Stimulated activated CD4-positive, alpha-beta T cell treated with anti-CD3 and anti-CD28 coated beads, Interleukin-12 subunit alpha, Interleukin-12 subunit beta, amount 100 ng/mL, for 24 hours (primary cell): ENCODE results near the gene NEMP2.
A peak's percentile ranks its signal among the peaks of the same experiment; 100 is the strongest.

Source experiments
- DNase-seq, 2 experiments: peaks; one replicate each; pipeline ENCODE4 v3.0.0-alpha.2; 2020; ENCODE audit warnings: low read depth in 2 of 2

NEMP2 gene

DNA sequence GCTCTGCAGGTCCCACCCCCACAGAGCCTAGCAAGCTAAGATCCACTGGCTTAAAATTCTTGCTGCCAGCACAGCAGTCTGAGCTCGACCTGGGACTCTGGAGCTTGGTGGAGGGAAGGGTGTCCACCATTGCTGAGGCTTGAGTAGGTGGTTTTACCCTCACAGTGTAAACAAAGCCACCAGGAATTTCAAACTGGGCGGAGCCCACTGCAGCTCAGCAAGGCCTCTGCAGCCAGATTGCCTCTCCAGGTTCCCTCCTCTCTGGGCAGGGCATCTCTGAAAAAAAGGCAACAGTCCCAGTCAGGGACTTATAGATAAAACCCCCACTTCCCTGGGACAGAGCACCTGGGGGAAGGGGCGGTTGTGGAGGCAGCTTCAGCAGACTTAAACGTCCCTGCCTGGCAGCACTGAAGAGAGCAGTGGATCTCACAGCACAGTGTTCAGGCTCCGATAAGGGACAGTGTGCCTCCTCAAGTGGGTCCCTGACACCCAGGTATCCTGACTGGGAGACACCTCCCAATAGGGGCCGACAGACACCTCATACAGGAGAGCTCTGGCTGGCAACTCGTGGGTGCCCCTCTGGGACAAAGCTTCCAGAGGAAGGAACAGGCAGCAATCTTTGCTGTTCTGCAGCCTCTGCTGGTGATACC, 20.0 kb upstream of the NEMP2 start:
- no peak for DNase-seq

DNA sequence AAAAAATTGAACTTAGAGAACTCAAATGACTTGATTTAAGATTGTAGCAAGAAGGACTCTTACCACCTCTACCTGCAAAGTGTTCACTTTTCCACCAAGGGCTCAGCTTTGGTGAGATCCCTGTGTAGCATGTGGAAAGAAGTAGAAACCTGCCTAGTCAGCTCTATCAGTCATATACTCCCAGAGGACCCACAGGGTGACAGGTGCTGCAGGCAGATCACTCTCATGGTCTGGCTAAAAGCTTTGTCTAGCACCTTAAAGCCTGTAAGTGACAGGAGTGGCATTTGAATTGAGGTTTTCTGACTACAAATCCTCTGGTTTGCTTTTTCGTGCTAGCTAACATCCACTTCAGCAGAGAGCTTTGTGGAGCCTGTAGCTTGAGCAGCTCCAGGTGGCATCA, 18.7 kb upstream of the NEMP2 start:
- DNase-seq: no peak

DNA sequence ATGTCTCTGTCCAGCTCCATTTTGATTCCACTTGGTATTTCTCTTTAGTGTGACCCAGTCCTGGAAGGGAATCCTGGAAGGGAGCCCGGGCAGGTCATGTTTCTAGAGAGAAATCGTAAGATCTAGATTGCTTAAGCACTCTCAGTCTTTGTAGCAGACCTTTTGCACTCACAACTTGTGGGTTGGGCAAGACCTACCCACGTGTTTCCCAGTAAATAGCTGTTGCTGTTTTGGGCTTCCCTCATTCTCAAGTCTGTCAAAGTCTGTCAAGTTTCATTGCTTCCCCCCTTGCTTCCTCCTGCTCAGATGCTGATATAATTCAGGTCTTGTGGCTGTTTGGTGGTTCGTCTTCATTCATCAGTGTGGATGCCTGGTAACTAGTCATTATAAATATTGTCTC, 17.4 kb upstream of the NEMP2 start:
- no peak for DNase-seq

DNA sequence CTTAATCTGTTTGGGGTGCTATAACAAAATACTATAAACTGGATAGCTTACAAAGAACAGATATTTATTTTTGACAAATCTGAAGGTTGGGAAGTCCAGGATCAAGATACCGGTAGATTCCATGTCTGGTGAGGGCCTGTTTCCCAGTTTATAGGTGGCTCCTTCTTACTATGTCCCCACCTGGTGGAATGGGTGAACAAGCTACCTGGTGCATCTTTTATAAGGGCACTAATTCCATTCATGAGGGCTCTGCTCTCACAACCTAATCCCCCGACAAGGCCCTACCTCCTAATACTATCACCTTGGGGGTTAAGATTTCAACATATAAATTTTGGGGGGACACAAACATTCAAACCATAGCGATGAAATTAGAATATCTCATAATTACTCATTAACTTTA, 15.6 kb upstream of the NEMP2 start:
- DNase-seq: no peak

DNA sequence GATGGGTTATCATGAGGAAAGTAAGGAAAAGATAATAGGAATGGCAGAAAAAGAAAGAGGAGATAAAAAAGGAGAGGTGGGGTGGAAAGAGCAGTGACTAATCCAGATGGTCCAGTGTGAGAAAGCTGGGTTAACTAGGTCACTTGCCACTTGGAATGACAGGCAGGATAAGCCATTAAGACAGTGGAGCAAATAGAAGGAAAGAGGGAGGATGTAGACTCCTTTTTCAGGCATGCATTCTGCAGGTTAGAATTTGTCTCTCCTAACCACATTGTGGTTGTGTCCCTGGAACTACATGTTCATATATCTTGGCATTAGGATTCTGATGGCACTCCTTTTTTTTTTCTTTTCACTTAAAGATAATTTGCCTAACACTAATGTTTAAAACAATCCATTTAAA, 13.4 kb upstream of the NEMP2 start:
- DNase-seq: no peak

DNA sequence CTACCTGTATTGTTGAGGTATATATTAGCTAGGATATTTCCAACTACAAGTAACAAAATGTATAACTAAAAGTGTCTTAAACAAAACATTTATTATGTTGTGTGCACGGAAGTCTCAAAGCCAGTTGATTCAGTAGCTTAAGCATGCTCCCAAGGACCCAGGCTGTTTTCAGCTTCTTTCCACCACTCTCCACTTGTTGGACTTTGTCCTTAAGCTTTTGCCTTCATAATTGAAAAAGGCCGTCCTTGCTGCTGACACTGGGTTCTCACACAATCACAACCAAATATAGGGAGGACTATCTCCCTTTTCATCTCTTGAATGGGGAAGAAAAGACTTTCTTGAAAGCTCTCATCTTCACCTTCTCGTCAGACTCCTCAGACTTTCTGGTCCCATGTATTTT, 12.2 kb upstream of the NEMP2 start:
- no peak for DNase-seq

DNA sequence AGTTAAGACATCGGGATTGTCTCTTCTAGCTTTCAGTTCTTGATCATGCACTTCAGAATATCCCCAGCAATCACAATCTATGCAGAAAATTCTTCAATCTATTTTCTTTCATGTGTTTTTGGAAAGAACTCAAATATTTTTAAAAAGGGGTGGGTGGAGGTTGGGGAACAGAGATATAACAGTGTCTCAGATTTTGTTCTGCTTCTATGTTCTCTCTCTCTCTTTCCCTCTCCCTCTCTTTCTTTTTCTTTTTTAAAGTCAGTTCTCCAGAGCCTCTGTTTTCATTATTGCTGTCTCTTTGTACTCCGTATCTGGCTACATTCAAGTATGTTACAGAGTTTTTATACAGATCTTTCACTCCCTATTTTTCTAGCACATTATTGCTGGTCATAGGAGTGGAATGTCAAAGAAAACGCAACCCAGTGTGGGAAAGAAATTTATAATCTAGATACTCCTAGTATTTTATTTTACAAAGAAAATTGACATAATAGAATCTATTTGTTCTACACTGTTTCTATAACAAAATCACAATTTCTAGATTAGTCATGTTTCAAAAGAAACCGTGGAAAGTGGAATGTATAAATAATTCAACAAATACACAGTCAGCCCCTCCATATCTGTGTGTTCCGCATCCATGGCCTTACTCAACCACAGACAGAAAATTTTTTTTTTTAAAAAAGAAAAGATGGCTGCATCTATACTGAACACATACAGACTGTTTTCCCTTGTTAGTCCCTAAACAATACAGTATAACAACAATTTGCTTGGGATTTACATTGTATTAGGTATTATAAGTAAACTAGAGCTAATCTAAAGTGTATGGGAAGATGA, 11.2 kb upstream of the NEMP2 start:
- no peak for DNase-seq

DNA sequence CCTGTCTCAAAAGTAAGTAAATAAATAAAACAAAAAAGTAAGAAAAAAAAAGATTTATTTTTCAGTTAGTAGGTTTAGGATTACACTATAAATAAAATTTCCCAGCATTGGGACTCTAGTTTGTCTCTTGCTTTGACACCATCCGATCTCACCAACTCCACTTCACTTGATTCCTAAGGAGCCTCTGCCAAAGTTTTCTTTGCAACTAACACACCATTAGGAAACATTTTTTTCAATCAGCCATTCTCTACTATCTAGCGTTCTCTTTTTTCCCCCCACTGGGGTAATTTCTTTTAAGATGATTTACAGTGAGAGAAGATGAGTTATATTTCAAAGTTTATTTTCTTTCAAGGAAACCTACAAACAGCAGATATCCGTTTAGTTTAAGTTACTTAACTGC, 10.6 kb upstream of the NEMP2 start:
- no peak for DNase-seq

DNA sequence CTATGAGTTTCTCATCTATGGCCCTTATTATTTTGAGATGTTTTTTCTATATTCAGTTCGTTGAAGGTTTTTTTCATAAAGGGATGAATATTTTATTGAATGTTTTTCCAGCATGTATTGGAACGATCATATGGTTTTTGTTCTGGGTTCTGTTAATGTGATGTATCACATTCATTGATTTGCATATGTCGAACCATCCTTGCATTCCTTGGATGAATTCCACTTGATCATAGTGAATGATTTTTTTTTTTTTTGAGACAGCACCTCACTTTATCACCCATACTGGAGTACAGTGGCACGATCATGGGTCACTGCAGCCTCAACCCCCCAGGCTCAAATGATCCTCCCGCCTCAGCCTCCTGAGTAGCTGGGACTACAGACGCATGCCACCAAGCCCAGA, 5.5 kb upstream of the NEMP2 start:
- DNase-seq: no peak

DNA sequence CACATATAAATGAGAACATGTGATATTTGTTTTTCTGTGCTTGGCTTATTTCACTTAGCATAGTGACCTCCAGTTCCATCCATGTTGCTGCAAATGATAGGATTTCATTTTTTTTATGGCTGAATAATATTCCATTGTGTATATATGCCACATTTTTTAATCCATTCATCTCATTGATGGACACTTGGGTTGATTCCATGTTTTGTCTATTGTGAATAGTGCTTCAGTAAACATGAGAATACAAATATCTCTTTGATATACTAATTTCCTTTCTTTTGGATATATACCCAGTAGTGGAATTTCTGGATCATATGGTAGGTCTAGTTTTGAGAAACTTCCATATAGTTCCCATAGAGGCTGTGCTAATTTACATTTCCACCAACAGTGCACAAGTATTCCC, 3.7 kb upstream of the NEMP2 start:
- DNase-seq: no peak

DNA sequence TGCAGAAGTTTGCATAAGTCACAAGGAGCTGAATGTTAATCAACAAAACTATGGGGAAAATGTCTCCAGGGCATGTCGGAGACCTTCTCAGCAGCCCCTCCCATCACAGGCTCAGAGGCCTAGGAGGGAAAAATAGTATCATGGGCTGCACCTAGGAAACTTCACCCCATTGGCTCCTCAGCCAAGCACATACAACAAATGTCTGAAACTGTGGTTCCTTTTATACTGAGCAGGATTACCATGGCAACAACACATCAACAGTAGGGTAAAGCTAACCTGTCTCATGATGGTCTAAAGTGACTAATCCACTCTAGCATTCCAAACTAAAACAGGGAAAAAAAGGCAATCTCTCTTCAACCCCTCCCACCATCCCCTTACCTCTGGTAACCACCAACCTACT, 3.2 kb upstream of the NEMP2 start:
- no peak for DNase-seq

DNA sequence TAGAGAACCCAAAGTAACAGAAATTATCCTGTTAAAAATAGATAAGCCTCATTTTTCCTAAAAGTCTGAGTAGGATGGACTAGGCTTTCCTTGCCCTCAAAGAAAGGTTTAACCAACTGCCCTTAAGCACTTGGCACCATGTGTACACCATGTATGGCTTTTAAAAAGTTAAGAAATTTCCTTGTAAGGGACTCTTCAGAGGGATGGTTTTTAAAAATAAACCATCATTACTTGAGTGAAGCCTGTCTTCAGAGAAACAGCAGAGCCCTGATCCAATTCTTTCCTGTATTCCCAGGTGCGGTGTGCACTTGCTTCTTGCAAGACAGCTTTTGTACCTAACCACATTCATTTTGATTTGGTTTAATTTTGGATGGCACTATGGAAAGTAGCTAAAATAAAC, 1.1 kb upstream of the NEMP2 start:
- DNase-seq: no peak

DNA sequence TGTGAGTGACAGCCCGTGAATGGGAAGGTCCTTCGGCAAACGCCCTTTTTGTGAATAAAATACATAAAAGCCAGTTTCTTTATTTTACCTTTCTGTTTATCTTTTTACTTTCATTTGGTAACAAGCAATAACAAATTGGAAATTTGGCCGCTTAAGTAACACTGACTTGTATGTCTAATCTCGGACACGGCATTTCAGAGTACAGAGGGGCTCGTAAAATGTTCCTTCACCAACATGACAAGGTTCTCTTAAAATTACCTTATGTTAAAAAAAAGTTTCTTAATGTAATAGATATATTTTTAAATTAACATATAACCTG, 558 bp upstream of the NEMP2 start:
- DNase-seq: no peak

DNA sequence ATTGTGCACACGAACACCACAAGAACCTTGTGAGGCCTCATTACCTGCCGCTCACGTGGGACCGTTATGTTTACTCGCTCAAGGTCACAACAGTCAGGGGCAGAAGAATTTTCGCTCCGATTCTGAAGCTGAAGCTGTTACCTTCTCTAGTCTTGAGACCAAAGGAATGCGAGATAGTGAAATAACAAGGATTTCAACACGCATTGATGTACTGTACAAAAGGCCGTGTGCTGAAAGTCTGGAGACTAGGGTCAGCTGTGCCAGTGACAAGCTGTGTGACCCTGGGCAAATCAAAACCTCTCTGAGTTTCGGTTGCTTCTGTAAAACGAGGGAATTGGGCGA, 583 bp downstream of the NEMP2 start:
- DNase-seq: peak in 1 of 2 experiments; percentile 26

DNA sequence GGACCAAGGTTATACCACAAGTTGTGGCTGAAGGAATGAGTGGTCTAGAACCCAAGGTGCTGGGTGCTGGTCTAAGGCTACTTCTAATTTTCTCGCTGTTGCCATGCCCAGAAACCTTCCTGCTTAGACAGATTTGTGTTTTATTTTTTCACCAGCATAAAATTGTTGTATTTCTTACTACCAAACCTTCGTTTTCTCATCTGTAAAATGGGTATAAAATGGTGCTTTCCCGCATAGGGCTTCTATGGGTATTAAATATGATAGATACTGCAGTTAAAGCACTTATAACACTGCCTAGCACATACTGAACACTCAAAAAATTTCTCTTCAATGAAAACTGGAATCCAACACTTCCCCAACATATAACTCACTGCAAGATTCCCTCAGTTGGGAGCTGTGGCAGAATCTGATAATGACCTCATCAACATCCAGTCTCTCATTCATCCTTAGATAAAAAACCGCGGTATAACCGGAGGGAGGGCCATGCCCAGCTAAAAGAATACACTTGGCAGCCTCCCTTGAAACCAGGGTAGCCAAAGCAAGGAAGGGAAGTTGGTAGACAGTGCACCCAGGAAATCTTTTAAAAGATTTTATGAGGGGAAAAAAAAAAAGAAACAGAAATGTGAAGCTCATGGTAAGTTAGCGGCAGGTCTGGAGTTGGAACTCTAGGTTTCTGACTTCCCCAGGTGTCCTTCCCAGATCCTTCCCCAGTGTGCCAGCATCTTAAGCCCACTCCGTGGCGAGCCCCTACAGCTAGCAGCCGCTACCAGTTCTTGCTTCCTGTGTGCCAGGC, 1.2 kb downstream of the NEMP2 start:
- DNase-seq: no peak

DNA sequence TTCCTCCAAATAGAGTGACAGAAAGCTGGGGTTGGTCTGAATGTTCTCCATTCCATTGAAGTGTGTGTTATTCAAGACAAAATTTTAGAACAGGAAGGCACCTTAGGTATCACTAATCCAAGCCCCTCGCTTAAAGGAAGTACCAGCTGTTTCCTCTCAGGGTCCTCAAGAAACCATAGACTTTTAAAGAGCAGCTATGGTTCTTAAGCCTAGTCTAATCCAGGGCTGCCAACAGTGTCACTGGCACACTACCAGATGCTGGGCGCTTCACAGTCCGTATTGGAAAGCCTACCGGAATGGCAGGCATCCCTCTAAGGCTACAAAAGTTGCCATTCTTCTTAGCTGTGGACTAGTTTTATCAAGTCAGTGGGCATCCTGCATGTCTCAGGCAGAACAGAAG, 1.9 kb downstream of the NEMP2 start:
- DNase-seq: no peak

DNA sequence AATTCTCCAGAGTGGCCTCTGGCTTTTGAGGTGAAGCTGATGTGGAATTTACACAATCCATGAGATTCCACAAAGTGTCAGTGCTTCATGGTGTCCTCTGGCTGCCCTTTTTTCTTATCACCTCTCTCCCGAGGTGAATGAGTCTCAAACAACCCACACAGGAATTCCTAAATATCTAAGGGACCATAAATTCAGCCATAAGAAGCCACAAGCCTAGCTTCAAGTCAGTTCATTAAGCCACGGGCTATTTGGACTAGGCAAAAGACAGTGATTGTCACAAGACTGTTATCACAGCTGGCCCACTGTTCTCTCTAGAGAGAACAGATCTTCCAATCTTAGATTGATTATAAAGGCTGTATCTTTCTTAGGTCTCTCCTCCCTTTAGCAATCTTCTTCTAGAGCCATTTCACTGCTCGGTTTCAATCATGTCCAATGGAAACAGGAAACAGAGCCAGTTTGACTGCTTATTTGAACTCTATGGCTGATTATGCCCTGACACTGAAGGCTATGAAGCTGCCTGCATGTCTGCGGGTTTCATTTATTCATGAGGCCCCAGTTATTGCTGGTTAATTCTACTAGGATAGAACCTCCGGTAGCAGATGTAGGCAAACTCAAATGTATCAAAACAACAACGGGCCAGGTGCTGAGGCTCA, 4.1 kb downstream of the NEMP2 start:
- no peak for DNase-seq

DNA sequence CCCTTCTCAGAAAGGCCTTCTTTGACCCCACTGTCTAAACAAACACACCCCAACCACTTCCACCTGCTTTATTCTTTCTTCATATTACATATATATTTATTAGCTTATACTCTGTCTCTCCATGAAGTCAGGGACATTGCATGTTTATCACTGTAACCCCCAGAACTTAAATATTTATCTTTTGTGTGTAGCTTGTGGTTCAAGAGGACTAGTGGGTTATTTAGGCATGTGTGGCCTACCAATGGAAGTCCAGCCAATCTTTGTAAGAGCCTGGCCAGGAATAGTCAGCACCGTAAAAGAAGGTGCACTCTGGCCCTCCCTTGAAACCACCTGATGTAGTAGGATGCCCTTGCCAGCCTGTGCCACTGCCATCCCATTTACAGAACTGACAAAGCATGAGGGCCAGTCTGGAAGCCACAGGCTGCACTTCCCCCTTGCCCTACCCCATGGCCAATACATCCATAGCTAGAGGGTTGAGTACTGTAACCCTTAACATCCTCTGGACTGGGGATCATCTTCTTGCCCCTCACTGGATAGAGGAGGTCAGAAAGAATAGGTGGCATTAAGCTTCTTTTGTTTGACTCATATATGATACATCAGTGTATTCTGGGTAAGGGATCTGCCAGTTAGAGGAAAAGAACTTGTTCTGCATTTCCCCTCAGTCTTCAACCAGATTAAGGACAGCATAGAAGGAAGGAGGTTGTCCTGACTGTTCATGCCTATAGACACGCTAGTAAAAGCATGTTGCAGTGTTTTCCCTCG, 4.9 kb downstream of the NEMP2 start:
- DNase-seq: no peak

DNA sequence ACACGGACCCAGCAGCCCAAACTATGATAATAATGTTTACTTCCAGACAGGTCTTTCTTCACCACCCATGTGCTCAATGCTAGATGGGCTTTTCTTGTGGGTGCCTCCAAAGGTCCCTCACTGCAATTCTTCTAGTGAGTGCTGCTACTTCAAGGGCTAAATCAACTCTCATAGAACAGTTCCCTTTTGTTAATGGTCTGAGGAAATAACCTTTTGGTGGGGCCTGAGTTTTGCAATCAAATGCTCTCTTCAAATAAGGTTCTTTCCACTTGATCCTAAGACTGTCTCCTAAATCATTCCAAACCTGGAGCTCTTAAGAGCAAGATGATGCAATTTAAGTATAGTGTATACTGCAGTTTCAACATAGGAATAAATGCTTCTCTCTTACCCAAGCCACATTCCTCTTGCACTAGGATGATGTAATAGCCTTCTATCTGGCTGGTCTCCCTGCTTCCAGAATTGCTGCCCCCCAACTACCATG, 6.0 kb downstream of the NEMP2 start:
- DNase-seq: no peak

DNA sequence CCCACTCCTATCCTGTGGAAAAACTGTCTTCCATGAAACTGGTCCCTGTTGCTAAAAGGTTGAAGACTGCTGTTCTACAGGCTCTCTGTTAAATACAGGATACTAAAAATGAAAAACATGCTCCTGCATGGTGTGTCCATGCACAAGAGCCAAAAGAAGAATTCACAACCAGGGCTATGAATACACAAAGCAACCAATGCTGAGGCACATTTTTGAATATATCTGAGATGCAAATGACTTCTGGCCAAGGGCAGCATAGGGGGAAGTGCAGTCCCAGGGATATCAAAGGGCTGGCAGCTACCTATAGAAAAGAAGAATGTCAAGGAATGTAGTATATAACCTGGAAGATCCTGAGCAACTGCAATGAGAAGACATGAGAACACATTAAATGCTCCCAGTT, 6.6 kb downstream of the NEMP2 start:
- DNase-seq: no peak

DNA sequence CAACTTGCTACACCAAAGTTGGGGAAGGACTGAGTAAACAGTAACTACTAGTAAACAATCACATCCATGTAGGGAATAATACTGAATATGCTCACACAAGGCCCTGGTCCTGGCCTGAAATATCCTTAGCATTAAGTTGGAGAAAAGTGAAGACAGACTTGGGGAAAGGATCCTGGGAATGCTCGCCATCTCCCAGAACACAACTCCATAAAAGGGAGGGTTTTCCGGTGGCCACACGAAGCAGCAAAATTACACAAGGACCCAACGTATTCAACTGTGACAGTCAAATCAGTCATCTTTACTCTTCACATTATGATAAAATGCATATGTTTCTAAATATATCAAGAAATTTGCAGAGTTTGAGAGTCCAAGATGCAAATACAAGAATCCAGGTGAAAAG, 7.3 kb downstream of the NEMP2 start:
- no peak for DNase-seq
